ENCODE data around the gene HHATL.

HHATL gene

GRCh38 chr3:42749753-42750231 lies 47.2 kb upstream of the HHATL start:
- Histone ChIP-seq H3K36me3 (ENCODE audit: control insufficient read depth in 2 of 2, insufficient read depth in 1 of 2, low read length in 2 of 2) (no peaks in the 10 kb centered on the region), H3K4me1 (ENCODE audit: control insufficient read depth, insufficient read depth, low read length) (no peaks in the 10 kb centered on the region), H3K9me3 (ENCODE audit: control insufficient read depth, insufficient read depth, low read depth, low read length) (no peaks in the 10 kb centered on the region), H3K4me3 (ENCODE audit: low read depth, low read length) (no peak overlapping the region), H3K27ac (ENCODE audit: extremely low read depth, low read depth, low read length) (no peak overlapping the region)
- ChIA-PET POLR2A (no interaction called here), CTCF (no interaction called here)
- TF ChIP-seq YY2 (tag by site-specific recombination; IDR thresholded peaks at IDR 0.05) (no peak), ZNF501 (tag by site-specific recombination; IDR thresholded peaks at IDR 0.05) (no peak), ZNF514 (tag by site-specific recombination; IDR thresholded peaks at IDR 0.05) (no peak), ZNF654 (tag by site-specific recombination; IDR thresholded peaks at IDR 0.05; ENCODE audit: low read depth) (no peak), ZNF114 (tag by site-specific recombination; IDR thresholded peaks at IDR 0.05) (no peak), REST (tag by site-specific recombination; IDR thresholded peaks at IDR 0.05) (no peak), TSHZ1 (tag by site-specific recombination; IDR thresholded peaks at IDR 0.05; ENCODE audit: borderline replicate concordance) (no peak), ZNF626 (tag by site-specific recombination; IDR thresholded peaks at IDR 0.05) (no peak), ZNF266 (tag by site-specific recombination; IDR thresholded peaks at IDR 0.05; ENCODE audit: low read depth) (no peak), ZNF37A (tag by site-specific recombination; IDR thresholded peaks at IDR 0.05) (no peak), ZNF624 (tag by site-specific recombination; IDR thresholded peaks at IDR 0.05) (no peak)

- Histone ChIP-seq H3K9me3 (ENCODE audit: control insufficient read depth, insufficient read depth, low read depth, low read length) (no peaks in the 10 kb centered on the region), H3K4me3 (ENCODE audit: low read depth, low read length) (no peak overlapping the region), H3K27ac (ENCODE audit: extremely low read depth, low read depth, low read length) (no peak overlapping the region), H3K36me3 (ENCODE audit: control insufficient read depth in 2 of 2, insufficient read depth in 1 of 2, low read length in 2 of 2) (no peaks in the 10 kb centered on the region), H3K4me1 (ENCODE audit: control insufficient read depth, insufficient read depth, low read length) (no peaks in the 10 kb centered on the region)
- ChIA-PET CTCF (interaction anchor here (0.7 kb wide), 1 partner anchor 109 kb away, joined by 4 read pairs; no protein-coding TSS in a partner anchor), POLR2A (no interaction called here)
- TF ChIP-seq ZIC2 (tag by site-specific recombination; IDR thresholded peaks at IDR 0.05) (0 out of 2 replicates have a peak, but pooled peaks have one; percentile 17), ZNF677 (tag by site-specific recombination; IDR thresholded peaks at IDR 0.05) (no peak)
These were observed 46.6 kb upstream of the HHATL start for GRCh38 chr3:42749025-42749752.

GRCh38 chr3:42747581-42747980 lies 45.0 kb upstream of the HHATL start:
- Histone ChIP-seq H3K27ac (ENCODE audit: extremely low read depth, low read depth, low read length) (no peak overlapping the region), H3K36me3 (ENCODE audit: control insufficient read depth in 2 of 2, insufficient read depth in 1 of 2, low read length in 2 of 2) (no peaks in the 10 kb centered on the region), H3K4me3 (ENCODE audit: low read depth, low read length) (no peak overlapping the region), H3K9me3 (ENCODE audit: control insufficient read depth, insufficient read depth, low read depth, low read length) (no peaks in the 10 kb centered on the region), H3K4me1 (ENCODE audit: control insufficient read depth, insufficient read depth, low read length) (no peaks in the 10 kb centered on the region)
- POLR2A ChIA-PET = no interaction called here
- CTCF ChIA-PET = interaction anchor here (0.6 to 1.2 kb wide), 3 partner anchors 8 to 450 kb away, joined by 3 to 5 read pairs (median 4); no protein-coding TSS in a partner anchor
- TF ChIP-seq MEIS1 (CRISPR knock-in tag; IDR thresholded peaks at IDR 0.05; ENCODE audit: borderline replicate concordance) = no peak
- no peak for TF ChIP-seq ZNF677 (tag by site-specific recombination; IDR thresholded peaks at IDR 0.05)
- TF ChIP-seq PATZ1 (tag by site-specific recombination; IDR thresholded peaks at IDR 0.05) = no peak
- no peak for TF ChIP-seq ZBTB6 (tag by site-specific recombination; IDR thresholded peaks at IDR 0.05)
- no peak for TF ChIP-seq BCL6B (tag by site-specific recombination; IDR thresholded peaks at IDR 0.05)
- TF ChIP-seq WT1 (tag by site-specific recombination; IDR thresholded peaks at IDR 0.05) = no peak
- TF ChIP-seq ZNF311 (tag by site-specific recombination; IDR thresholded peaks at IDR 0.05; ENCODE audit: borderline replicate concordance) = no peak
